K562 (cell line): ENCODE measurements around the gene TRAPPC5. TPM values are rescaled to one million over a fixed set of nuclear protein-coding genes. Genes with fewer than 3 reads are reported as not detected.
A peak's percentile ranks its signal among the peaks of the same experiment; 100 is the strongest.

ENCODE experiments used
- ATAC-seq: fragments of 200-7000 bp; cut with Tn5 transposase; 3 replicates; pipeline ENCODE4 v1.9.1; 2020; ENCODE audit warnings: moderate library complexity
- BruUV-seq: library from RNA; stranded (reverse); fragments of 400-500 nt; replicated peaks from 2 replicates; lab custom pipeline; 2021; lab: Mats Ljungman, UMichigan
- CTCF ChIA-PET: fragments of 300-600 bp; formaldehyde crosslinking; extraction: SDS; loops from one replicate; lab custom pipeline; 2021; ENCODE audit warnings: low intra/inter-chr PET ratio; lab: Yijun Ruan, JAX
- POLR2A ChIA-PET: fragments of 300-600, 350-650 bp; sonication (Branson Sonifier 250); formaldehyde crosslinking; extraction: SDS; loops from one replicate; lab custom pipeline; 2021; ENCODE audit warnings: antibody characterized with exemption, inconsistent platforms; lab: Yijun Ruan, JAX
- DNase-seq, 4 experiments: peaks; one replicate each; pipeline versions ENCODE4 v3.0.0 to v3.0.0-alpha.2; 2011 to 2018; ENCODE audit warnings: low spot score in 3 of 4, mixed read lengths in 3 of 4; ENCODE audit errors: extremely low read depth in 1 of 4
- FAIRE-seq: peaks from 2 replicates; lab custom pipeline; 2011; peaks lifted over from hg19 to GRCh38; lab: Jason Lieb, UNC
- H2AFZ ChIP-seq: 2 replicates; pipeline ENCODE4 v1.6.0; 2011; ENCODE audit warnings: low read depth, low read length, control low read depth, inconsistent platforms
- H3K27ac ChIP-seq: fragments of 200-600 bp; 3 replicates; pipeline ENCODE4 v1.8.0; 2011; ENCODE audit warnings: low read depth, mild to moderate bottlenecking, control low read depth, inconsistent platforms, low read length, moderate library complexity, mixed read lengths; ENCODE audit errors: extremely low read depth
- H3K27me3 ChIP-seq, 2 experiments: fragments of 300-600 bp in 1 of 2; 2 replicates in 1 of 2; 3 replicates in 1 of 2; pipeline versions ENCODE4 v1.6.0 to v1.8.0; 2011; ENCODE audit warnings: inconsistent platforms in 2 of 2, low read length in 2 of 2, mild to moderate bottlenecking in 1 of 2, mixed read lengths in 1 of 2, moderate library complexity in 1 of 2; ENCODE audit not compliant: control insufficient read depth in 2 of 2, insufficient read depth in 2 of 2
- H3K36me3 ChIP-seq: fragments of 300-600 bp; 3 replicates; pipeline ENCODE4 v1.8.0; 2011; ENCODE audit warnings: mild to moderate bottlenecking, low read length, inconsistent platforms; ENCODE audit not compliant: control insufficient read depth, insufficient read depth
- H3K4me1 ChIP-seq, 2 experiments: fragments of 200-600 bp in 1 of 2; replicated peaks in 1 of 2; 2 replicates in 1 of 2; 3 replicates in 1 of 2; pipeline versions ENCODE4 v1.5.1 to v1.8.0; 2011; ENCODE audit warnings: inconsistent platforms in 2 of 2, low read length in 2 of 2, mild to moderate bottlenecking in 1 of 2, mixed read lengths in 1 of 2, moderate library complexity in 1 of 2; ENCODE audit not compliant: control insufficient read depth in 2 of 2, insufficient read depth in 2 of 2
- H3K4me2 ChIP-seq: 2 replicates; pipeline ENCODE4 v1.6.1; 2011; ENCODE audit warnings: low read length, control low read depth, inconsistent platforms, mixed read lengths; ENCODE audit not compliant: insufficient read depth
- H3K4me3 ChIP-seq: fragments of 200-600 bp; sonication (generic), shearing (Covaris generic); 2 replicates; pipeline ENCODE4 v1.5.1; 2016; ENCODE audit warnings: control low read depth, inconsistent platforms
- H3K79me2 ChIP-seq: fragments of 200-600 bp; 3 replicates; pipeline ENCODE4 v1.8.0; 2011; ENCODE audit warnings: low read length, inconsistent platforms; ENCODE audit not compliant: control insufficient read depth, insufficient read depth
- H3K9ac ChIP-seq, 2 experiments: 2 replicates each; pipeline versions ENCODE4 v1.6.0 to v1.6.1; 2011; ENCODE audit warnings: low read depth in 2 of 2, low read length in 2 of 2, control low read depth in 1 of 2, inconsistent platforms in 1 of 2, mild to moderate bottlenecking in 1 of 2, mixed read lengths in 1 of 2; ENCODE audit not compliant: insufficient read depth in 1 of 2
- H3K9me1 ChIP-seq: one replicate; pipeline ENCODE4 v1.6.0; 2011; ENCODE audit warnings: inconsistent platforms, mild to moderate bottlenecking, low read length, moderate library complexity; ENCODE audit not compliant: control insufficient read depth, insufficient read depth
- H3K9me3 ChIP-seq: replicated peaks from 2 replicates; pipeline ENCODE4 v1.5.1; 2011; ENCODE audit warnings: low read depth, low read length, inconsistent platforms; ENCODE audit not compliant: control insufficient read depth, insufficient read depth
- H4K20me1 ChIP-seq: replicated peaks from 2 replicates; pipeline ENCODE4 v1.6.1; 2011; ENCODE audit warnings: low read length, inconsistent platforms, mixed read lengths; ENCODE audit not compliant: control insufficient read depth, insufficient read depth
- EGR1 ChIP-seq: fragments of 450-650 bp; conservative IDR thresholded peaks from 2 replicates; pipeline ENCODE4 v1.6.1; 2017; ENCODE audit warnings: mild to moderate bottlenecking
- POLR2G ChIP-seq: fragments of 200-400 bp; formaldehyde crosslinking; IDR thresholded peaks from 2 replicates; pipeline ENCODE4 v1.6.1; 2017; ENCODE audit warnings: low read depth, mild to moderate bottlenecking, antibody characterized with exemption, low read length, moderate library complexity
- ZNF217 ChIP-seq: sonication (generic); formaldehyde crosslinking; IDR thresholded peaks from 2 replicates; pipeline ENCODE4 v1.8.0; 2022; ENCODE audit warnings: mild to moderate bottlenecking, missing genetic modification reagents
- ZNF76 ChIP-seq: fragments of 250-450 bp; sonication (Bioruptor Pico); IDR thresholded peaks from 2 replicates; pipeline ENCODE4 v1.4.0; 2020; ENCODE audit warnings: mild to moderate bottlenecking, moderate library complexity, borderline replicate concordance
- WGBS: fragments of 100-300 bp; shearing (Covaris generic); methylation state at CpG from one replicate; pipeline ENCODE4 v1.1.6; 2016; ENCODE audit warnings: low coverage, mixed read lengths; ENCODE audit not compliant: insufficient coverage; ENCODE audit errors: missing lambda C conversion rate; 5-methylcytosine and 5-hydroxymethylcytosine counted together
- in situ Hi-C: fragments of 300-500 bp; cut with MboI; formaldehyde crosslinking; loops from 4 replicates; pipeline ENCODE4 v1.15.0; 2018; ENCODE audit warnings: inconsistent platforms, mixed read lengths
- intact Hi-C: fragments of 100-400 bp; cut with micrococcal nuclease; formaldehyde crosslinking; loops from 2 replicates; pipeline ENCODE4 v1.14.2; 2022
- polyA plus RNA-seq, 8 experiments: library from polyadenylated mRNA; depleted of rRNA in 4 of 8; stranded (reverse) in 5 of 8; unstranded in 3 of 8; fragments of >200 nt; fragmentation: Nextera tagmentation in 2 of 8; fragmentation: Illumina TruSeq in 1 of 8; extraction: Ambion mirVana in 2 of 8; extraction: Trizol in 1 of 8; gene quantifications; 2 replicates each; pipeline versions ENCODE4 v1.2.1 to v1.2.3, GENCODE V29; 2011 to 2014; ENCODE audit warnings: inconsistent platforms in 1 of 8, missing spikeins in 1 of 8
- total RNA-seq, 7 experiments: library from RNA; depleted of rRNA in 6 of 7; stranded (reverse); fragments of >200 nt in 6 of 7; fragmentation: Illumina TruSeq in 2 of 7; extraction: Trizol in 2 of 7; gene quantifications; 2 replicates each; pipeline versions ENCODE4 v1.2.1 to v1.2.3, GENCODE V29; 2011 to 2021; ENCODE audit warnings: low replicate concordance in 1 of 7

TRAPPC5 gene
- total and polyA plus RNA-seq, 9 of the 15 experiments (the other 6 are each of a cell fraction or from before 2014, with no cell fraction given) = 2.0 to 76.9 (median 29.3) TPM

GRCh38 chr19:7646426-7646700 is 34.3 kb upstream of the TRAPPC5 start (continued):
- TF ChIP-seq ZNF217 (CRISPR knock-in tag) = no peak

- CTCF ChIA-PET = no interaction called here
- no peak overlapping the region for H3K4me3 ChIP-seq
- ATAC-seq (no peak), FAIRE-seq (no peak), DNase-seq (no peak)
- peaks cover 7% of the 10 kb centered on the region for H4K20me1 ChIP-seq
- no peak overlapping the region for H3K4me2 ChIP-seq
- no peaks in the 10 kb centered on the region for H3K9me3 ChIP-seq
- H3K9me1 ChIP-seq = no peaks in the 10 kb centered on the region
- H3K4me1 ChIP-seq = peaks cover 0 to 47% of the 10 kb centered on the region in 2 experiments; a peak in 4 of 5 replicates
- intact Hi-C loops (no loop called here), in situ Hi-C loops (no loop called here)
- no peaks in the 10 kb centered on the region for H3K79me2 ChIP-seq
- H2AFZ ChIP-seq = no peak overlapping the region
- BruUV-seq = no TSS peak
- H3K36me3 ChIP-seq = peaks cover 43% of the 10 kb centered on the region; the same call in 2 of the 3 replicates
- POLR2A ChIA-PET = interaction anchor here (0.6 to 2.9 kb wide), 2 partner anchors 9 to 44 kb away, joined by 4 to 18 read pairs; partner anchors contain the start of gene STXBP2
- no peak overlapping the region for H3K27ac ChIP-seq
- TF ChIP-seq POLR2G (peak; percentile 59), ZNF76 (CRISPR knock-in tag) (no peak), EGR1 (0 out of 2 replicates have a peak, but pooled peaks have one; percentile 13)
- H3K27me3 ChIP-seq = no peaks in the 10 kb centered on the region
- H3K9ac ChIP-seq = no peak overlapping the region
- WGBS = 95% methylated on average over 15 of the region's 26 CpGs
Measured at GRCh38 chr19:7647156-7647555, 33.5 kb upstream of the TRAPPC5 start.
